ENCODE data around the gene SLC5A6.

- TF ChIP-seq CTCF (conservative IDR thresholded peaks at IDR 0.05) (no peak), ZFX (IDR thresholded peaks at IDR 0.05) (no peak)
Observed at GRCh38 chr2:27237341-27237945, 25.4 kb upstream of the SLC5A6 start.
